Neutrophil (primary cell): ENCODE measurements around the gene CXCR6.

Experiments used
- H3K27ac ChIP-seq: fragments of 200-600 bp; sonication (generic); 2 replicates; pipeline ENCODE4 v1.5.1; 2016; ENCODE audit warnings: mild to moderate bottlenecking, moderate library complexity
- H3K27me3 ChIP-seq: fragments of 200-600 bp; sonication (generic); 2 replicates; pipeline ENCODE4 v1.6.0; 2016; ENCODE audit warnings: mild to moderate bottlenecking
- H3K36me3 ChIP-seq: fragments of 200-600 bp; sonication (generic); 2 replicates; pipeline ENCODE4 v1.5.1; 2017
- H3K4me1 ChIP-seq, 2 experiments: fragments of 200-600 bp in 1 of 2; sonication (generic) in 1 of 2; 1 replicate in 1 of 2; 2 replicates in 1 of 2; pipeline versions ENCODE4 v1.5.1 to v1.6.1; 2013 to 2016; ENCODE audit warnings: low read depth in 1 of 2, low read length in 1 of 2, mild to moderate bottlenecking in 1 of 2, moderate library complexity in 1 of 2; ENCODE audit not compliant: control insufficient read depth in 1 of 2, insufficient read depth in 1 of 2
- H3K4me3 ChIP-seq, 2 experiments: fragments of 200-600 bp in 1 of 2; sonication (generic) in 1 of 2; 1 replicate in 1 of 2; 2 replicates in 1 of 2; pipeline ENCODE4 v1.5.1; 2013 to 2016; ENCODE audit warnings: low read depth in 1 of 2, low read length in 1 of 2, mild to moderate bottlenecking in 1 of 2, moderate library complexity in 1 of 2
- H3K9me3 ChIP-seq: fragments of 200-600 bp; sonication (generic); 2 replicates; pipeline ENCODE4 v1.5.1; 2016
- TF ChIP-seq, protein P1 (sequence below): fragments of 200-600 bp; sonication (generic); IDR thresholded peaks from 2 replicates; pipeline ENCODE4 v1.5.1; 2016; ENCODE audit warnings: antibody characterized with exemption

CXCR6 gene

DNA sequence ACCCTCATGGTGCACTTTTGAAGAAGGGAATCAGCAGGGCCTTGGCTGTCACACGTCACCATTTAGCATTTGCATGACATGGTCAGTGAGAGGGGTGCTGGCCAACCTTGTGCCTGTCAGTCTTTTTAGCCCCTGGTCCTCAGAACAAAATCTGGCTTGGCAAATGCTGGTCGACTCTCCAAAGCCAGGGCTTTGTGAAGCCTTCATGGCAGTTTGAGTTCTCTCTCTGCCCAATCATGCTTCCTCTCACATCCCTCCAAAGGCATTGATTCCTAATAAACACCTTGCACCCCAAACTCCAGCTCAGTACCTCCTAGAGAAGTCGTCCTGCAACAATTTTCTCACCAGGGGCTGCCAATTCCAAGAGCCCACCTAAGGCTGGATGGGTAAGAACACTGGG is 37.5 kb upstream of the CXCR6 start:
- H3K36me3 ChIP-seq = no peaks in the 10 kb centered on the region
- H3K4me3 ChIP-seq = no peak overlapping the region
- TF ChIP-seq, protein P1, sequence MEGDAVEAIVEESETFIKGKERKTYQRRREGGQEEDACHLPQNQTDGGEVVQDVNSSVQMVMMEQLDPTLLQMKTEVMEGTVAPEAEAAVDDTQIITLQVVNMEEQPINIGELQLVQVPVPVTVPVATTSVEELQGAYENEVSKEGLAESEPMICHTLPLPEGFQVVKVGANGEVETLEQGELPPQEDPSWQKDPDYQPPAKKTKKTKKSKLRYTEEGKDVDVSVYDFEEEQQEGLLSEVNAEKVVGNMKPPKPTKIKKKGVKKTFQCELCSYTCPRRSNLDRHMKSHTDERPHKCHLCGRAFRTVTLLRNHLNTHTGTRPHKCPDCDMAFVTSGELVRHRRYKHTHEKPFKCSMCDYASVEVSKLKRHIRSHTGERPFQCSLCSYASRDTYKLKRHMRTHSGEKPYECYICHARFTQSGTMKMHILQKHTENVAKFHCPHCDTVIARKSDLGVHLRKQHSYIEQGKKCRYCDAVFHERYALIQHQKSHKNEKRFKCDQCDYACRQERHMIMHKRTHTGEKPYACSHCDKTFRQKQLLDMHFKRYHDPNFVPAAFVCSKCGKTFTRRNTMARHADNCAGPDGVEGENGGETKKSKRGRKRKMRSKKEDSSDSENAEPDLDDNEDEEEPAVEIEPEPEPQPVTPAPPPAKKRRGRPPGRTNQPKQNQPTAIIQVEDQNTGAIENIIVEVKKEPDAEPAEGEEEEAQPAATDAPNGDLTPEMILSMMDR = no peak
- no peak overlapping the region for H3K27ac ChIP-seq
- peaks cover 0 to 3% of the 10 kb centered on the region in 2 experiments for H3K4me1 ChIP-seq
- no peaks in the 10 kb centered on the region for H3K9me3 ChIP-seq
- H3K27me3 ChIP-seq = no peaks in the 10 kb centered on the region

DNA sequence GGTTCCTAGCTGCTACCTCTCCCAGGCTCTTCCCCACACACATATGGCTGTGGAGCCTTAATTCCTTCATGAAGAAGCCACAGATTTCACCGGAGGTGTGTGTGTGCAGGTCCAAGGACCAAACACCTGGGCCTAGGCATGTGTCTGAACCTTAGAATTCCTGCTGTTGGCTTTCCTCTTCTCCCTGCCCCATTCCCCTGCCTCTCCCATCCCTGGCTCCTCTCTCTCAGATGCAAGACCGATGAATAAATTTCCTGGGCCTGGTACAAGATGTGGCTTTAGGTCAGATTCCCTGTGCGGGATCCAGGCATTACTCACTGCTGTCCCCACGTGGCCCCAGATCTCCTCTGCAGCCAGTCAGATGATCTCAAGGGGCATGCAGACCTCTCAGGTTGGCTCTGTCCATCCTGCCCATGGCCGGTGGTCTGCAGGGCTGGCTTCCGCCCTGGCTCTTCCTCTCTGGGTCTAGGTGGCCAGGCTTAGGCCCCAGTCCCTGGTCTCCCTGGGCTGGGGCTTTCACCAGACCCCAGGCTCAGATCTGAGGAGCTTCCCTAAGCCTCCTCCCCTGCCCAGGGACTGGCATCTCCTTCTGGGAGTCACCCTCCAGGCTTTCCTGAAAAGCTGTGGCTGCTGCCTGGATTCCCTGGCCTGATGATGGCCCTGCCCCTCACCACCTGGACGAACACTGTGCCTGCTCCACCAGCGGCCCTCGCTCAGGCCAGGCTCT is 36.4 kb upstream of the CXCR6 start:
- H3K27me3 ChIP-seq = no peaks in the 10 kb centered on the region
- H3K9me3 ChIP-seq = no peaks in the 10 kb centered on the region
- TF ChIP-seq, protein P1 = no peak

DNA sequence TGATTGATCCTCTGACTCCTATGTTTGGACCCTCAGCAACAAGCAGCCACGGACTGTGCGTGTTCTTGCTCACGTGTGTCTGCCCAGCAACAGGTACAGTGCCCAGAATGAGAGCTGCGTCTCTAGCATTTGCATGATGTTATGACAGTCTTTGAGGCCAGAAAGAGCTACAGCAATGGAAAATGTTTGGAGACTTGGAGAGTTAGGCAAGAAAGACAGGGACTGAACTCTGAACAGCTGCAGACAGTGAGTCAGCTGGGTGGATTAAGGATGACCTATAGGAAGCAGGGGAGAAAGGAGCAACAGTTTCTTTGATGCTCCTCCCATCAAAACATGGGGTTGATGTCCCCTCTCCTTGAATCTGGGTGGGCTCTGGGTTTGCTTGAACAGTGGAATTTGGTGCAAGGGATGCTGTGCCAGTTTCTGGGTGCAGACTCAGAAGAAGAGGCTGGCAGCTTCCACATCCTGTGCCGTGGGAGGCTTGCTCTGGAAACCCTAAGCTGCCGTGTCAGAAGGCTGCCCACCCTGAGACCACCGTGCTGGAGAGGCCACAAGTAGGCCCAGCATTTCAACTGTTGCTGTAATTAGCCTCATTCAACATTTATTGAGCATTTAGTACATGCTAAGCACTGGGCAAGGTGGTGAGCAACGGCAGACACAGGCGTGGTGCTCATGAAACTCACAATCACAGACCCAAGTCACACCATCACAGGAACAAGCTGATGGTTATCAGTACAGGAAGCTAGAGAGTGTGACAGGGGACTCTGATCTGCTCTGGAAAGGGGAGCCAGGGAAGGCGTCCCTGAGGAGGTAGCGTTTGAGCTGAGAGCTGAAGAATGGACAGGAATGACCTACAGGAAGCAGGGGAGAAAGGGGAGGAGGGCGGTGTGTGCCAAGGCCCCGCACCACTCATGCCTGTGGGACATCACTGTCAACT is 35.2 kb upstream of the CXCR6 start:
- Histone ChIP-seq H3K27ac (no peak overlapping the region), H3K27me3 (no peaks in the 10 kb centered on the region), H3K4me1 (peaks cover 0 to 14% of the 10 kb centered on the region in 2 experiments), H3K36me3 (no peaks in the 10 kb centered on the region), H3K9me3 (no peaks in the 10 kb centered on the region), H3K4me3 (no peak overlapping the region)
- TF ChIP-seq, protein P1 = no peak

More for the DNA sequence above, 36.4 kb upstream of the CXCR6 start:
- H3K4me1 ChIP-seq = peaks cover 0 to 13% of the 10 kb centered on the region in 2 experiments
- no peak overlapping the region for H3K4me3 ChIP-seq
- no peak overlapping the region for H3K27ac ChIP-seq
- H3K36me3 ChIP-seq = no peaks in the 10 kb centered on the region

DNA sequence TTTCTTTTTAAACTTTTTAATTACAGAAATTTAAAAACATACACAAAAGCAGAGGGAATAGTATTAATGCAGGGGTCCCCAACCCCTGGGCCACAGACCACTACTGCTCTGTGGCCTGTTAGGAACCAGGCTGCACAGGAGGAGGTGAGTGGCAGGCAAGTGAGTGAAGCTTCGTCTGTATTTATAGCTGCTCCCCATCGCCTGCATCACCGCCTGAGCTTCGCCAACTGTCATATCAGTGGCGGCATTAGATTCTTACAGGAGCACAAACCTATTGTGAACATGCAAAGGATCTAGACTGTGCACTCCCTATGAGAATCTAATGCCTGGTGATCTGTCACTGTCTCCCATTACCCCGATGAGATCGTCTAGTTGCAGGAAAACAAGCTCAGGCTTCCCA is 34.5 kb upstream of the CXCR6 start:
- Histone ChIP-seq H3K4me1 (peaks cover 0 to 14% of the 10 kb centered on the region in 2 experiments), H3K4me3 (no peak overlapping the region), H3K9me3 (no peaks in the 10 kb centered on the region), H3K36me3 (no peaks in the 10 kb centered on the region), H3K27ac (no peak overlapping the region), H3K27me3 (no peaks in the 10 kb centered on the region)
- TF ChIP-seq, protein P1 = no peak

DNA sequence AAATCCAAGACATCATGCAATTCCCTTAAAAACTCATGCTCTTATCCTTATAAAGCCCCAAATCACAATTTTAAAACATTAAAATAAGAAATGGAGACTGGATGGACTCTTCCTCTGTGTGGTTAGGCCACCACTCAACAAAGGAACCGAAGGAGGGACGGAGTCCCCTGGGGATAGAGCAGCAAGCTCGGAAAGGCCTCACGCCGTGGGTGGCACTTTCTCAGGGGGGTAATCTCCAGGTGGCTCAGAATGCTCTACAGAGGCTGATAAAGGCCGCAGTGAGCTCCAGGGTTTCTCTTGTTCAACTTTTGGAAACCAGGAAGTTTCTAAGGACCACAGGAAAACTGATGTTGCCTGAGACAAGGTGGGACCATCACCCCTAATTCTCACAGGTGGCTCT is 33.7 kb upstream of the CXCR6 start:
- H3K27me3 ChIP-seq = no peaks in the 10 kb centered on the region
- no peak overlapping the region for H3K4me3 ChIP-seq
- H3K4me1 ChIP-seq = peaks cover 0 to 14% of the 10 kb centered on the region in 2 experiments
- TF ChIP-seq, protein P1 = no peak
- H3K36me3 ChIP-seq = no peaks in the 10 kb centered on the region
- no peaks in the 10 kb centered on the region for H3K9me3 ChIP-seq
- no peak overlapping the region for H3K27ac ChIP-seq
